HG03095 (cell line): Measurements from ENCODE around the gene ESX1.
"Not testable (repeated sequence)": the region's sequence is repeated elsewhere in the genome, so short reads cannot be mapped to it uniquely, and the experiment has no call there.

Experiments
- ATAC-seq: cut with Tn5 transposase; IDR thresholded peaks from one replicate; pipeline ENCODE4 v1.9.1; 2021; ENCODE audit warnings: moderate library complexity; ENCODE audit not compliant: unreplicated experiment

The ESX1 gene

DNA sequence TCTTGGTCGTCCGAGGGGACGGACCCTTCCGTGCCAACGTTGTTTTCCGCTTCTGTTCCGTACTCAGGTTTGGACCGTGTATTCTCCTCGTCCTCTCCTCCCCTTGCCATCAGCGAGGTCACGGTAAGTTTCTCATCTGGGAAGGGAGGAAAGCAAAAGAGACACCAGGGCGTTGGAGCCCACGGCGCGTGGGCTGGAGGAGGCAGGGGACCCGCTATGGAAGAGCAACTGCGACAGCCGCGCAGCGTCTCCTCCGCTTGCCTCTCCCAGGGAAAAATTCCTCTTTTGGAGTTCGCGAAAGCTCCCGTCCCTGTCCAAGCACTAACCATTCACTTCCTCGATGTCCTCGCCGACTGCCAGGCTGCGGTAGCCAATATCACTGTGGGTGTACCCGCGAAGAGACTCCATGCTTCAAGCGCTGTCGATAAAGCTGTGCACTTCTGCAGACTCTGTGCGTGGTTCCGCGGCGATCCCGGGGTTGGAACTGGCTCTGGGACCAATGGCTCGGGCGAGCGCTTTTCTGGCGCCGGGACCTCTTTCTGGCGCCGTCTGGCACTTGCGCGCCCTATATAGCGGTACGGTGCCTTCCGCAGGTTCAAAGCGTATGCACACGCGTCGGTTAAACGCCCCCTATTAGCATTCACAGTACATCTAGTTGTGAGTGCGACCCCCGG, at the start of gene ESX1:
Gene ESX1, minus strand, starts transcription at position 492 of the 674 bp plus-strand sequence. Its CDS starts 84 bp downstream, at position 408.
- no peak for ATAC-seq

DNA sequence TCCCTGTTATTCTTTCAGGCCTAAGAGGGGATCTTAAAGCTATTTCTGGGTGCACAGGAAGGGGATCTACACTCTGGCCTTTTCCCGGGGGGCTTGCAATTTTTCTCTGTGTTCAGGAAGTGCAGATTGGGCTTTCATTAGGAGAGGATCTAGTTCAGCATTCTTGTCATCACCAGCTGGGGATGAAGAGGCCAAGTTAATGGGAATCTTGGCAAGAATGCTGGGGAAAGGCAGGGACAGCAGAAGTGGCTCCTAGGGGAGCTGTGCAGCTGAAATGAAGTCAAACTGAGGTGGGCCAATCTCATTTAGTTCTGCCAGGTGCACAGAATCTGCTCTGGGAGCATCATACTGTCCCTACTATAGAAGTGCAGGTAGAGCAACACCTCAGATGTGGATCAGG, 40.9 kb upstream of the ESX1 start:
- no peak for ATAC-seq

DNA sequence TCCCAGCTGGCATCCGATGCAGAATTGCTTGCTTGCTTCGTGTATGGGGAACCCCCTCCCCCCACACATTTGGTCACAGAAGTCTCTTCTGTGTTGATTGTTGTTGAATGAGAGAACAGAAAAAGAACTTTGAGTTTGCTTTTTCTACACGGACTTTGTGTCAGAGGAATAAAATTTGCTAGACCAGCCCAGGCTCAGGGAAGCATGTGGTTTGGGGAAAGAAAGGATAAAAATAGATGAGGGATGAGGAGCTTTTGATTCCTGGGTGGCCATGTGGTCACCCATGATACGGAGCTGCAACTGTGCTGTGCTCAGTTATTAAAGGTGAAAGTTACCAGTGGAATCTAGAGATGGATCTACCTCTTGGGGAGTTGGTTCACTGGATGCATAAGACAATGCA, 34.2 kb upstream of the ESX1 start:
- ATAC-seq: no peak

- no peak for ATAC-seq
Observed at GRCh38 chrX:104288269-104288668, 33.5 kb upstream of the ESX1 start.

- ATAC-seq: no peak
Observed at GRCh38 chrX:104285201-104285600, 30.5 kb upstream of the ESX1 start.

DNA sequence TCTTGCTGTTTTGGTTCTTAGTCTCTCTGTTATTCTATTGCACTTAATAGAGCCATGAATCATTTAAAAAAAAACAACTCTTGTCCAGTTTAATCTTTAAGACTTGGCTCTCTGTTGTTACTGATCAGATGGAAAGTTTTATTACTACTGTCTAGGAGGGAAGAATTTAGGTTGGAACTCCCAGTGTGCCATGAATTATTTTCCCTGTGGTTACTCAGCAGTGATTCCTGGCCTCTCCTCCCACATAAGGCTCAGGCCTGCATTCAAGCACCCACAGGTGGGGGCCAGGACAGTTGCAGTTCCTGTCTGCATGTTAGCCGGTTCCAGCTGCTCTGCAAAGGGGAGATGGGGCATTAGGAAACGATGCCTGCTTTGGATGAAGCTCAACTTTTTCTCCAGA, 29.8 kb upstream of the ESX1 start:
- ATAC-seq: no peak

DNA sequence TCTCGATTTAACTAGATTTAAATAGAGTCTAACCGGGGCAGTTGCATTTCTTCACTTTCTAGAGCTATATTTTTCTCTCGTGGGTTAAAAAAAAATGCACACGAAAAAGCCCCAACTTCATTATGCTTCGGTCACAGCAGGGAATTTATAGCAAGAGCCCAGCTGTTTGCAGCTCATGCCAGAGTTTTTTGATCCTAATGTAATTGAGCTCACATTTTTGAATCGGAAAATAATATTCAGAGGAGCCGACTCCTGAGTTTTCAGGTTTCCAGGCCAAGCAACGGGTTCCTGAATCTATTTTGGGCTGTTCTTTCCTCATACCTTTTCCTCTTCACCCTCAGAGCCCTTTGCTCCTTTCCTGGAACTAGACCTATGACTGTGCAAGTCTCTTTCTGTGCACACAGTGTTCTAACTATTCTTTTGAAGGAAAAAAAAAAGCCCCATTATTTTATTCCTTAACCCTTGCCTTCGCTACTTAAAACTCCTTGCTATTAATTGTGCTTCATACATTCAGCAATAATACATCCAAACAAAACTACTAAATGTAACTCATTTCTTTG, 27.5 kb upstream of the ESX1 start:
- ATAC-seq: no peak

DNA sequence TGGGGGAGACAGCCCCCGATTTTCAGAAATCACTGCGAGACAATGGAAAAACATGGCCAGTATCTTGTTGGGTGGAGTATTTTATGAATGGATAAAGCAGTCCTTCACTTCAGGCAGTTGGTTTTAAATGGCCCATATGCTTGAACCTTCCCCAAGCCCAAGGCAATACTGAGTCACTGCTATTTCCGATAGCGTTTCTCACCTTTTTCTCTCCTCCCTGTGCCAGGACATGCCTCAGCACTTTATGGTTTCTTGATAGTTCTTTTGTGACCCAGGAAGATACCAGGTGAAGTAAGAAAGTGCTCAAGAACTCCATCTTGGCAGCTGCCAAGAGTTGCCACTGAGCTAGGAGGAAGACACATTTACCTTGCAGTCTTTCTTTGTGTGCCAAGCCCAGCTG, 26.8 kb upstream of the ESX1 start:
- no peak for ATAC-seq

- no peak for ATAC-seq
Observed at GRCh38 chrX:104280609-104281008, 25.9 kb upstream of the ESX1 start.

DNA sequence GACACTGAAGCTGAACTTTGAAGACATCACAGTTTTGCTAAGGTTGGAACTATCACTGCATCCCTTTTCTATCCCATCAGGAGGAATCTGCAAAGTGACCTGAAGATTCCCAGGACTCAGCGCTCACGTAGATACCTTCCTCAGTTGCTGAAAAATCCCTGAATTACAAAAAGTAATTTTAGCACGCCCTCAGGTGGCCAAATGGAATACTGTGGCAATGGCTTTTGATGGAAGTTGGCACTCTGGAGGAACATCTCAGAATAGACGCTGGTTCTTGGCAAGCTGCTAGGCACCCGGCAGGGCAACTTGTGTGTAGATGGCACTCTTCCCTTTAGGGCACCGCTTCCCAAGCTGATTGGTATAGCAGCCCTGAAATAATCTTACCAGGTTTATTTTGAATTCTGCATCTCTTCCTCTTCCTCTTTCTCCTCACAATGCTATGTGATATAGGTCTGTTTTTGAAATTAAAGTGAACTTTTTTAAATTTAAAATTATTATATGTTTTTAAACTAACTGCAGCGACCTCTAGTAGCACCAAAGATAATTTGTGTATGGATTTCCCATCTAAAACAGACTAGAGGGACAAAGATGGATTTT, 16.3 kb upstream of the ESX1 start:
- no peak for ATAC-seq

- ATAC-seq: no peak
Observed at GRCh38 chrX:104270212-104270611, 15.5 kb upstream of the ESX1 start.

DNA sequence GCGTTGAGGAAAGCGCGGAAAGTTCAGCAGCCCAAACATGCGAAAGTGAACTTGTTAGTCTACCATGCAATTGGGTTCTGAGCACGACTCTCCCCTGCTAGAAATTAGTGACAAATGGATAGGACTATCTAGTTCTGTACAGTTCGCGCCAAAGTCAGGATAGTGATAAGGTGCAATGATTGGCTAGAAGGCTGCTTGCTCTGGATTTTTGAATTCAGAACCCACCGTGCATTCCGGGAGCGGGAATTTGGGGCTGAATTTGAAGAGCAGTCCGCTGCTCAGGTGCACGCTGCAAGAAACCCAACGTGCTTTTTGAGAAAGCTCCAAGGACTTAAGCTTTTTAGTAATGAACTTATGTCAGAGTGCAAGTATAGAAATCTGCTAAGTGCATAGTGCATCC, 732 bp upstream of the ESX1 start:
- no peak for ATAC-seq

DNA sequence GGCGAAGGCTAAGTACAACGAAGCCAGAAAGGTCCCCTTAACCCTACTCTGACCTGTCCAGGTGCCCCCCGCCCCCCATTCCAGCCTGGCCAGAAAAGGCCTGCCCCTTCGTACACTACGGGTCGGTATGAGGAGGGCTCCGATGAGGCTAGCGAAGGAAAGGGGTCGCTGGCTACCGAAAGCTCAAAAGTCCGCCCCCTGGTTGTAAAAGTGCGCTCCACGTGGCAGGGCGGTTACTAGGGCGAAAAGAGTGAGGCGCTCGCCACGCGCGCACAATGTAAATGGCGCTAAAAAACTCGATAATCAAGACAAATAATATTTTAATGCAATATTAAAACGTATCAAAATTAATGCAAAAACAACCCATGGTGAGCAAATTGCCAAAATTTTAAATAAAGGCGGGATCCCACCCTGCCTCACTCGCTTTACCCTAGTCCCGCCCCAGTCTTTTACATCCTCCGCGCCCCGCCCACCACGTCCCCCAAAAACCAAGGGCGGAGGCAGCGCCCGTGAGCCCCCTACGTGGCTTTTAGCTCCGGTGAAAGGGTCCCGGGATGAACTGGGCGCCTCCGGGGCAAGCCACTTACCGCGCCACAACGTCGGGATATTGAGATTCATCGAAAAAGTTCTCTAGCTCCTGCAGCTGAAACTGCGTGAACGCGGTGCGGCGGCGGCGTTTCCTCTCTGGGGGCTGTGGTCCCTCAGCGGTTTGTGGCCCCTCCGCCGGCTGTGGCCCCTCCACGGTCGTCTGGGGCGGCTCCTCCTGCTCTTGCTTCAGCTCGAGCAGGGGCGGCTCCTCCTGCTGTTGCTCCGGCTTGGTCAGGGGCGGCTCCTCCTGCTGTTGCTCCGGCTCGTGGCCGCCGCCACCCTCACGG, 929 bp downstream of the ESX1 start:
- no peak for ATAC-seq

GRCh38 chrX:104250470-104250869, 4.3 kb downstream of the ESX1 start:
- ATAC-seq: no peak

DNA sequence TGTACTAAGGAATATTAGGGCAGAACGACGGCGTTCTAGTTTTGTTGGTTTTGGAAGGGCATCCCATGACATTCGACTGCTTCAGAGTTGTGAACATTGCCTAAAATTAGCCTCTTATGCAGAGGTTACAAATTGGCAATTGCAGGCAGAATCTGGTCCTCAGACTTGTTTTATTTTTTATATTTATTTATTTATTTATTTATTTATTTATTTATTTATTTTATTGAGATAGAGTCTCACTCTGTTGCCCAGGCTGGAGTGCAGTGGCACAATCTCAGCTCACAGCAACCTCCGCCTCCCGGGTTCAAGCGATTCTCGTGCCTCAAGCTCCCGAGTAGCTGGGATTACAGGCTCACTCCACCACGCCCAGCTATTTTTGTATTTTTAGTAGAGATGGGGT, 24.7 kb downstream of the ESX1 start:
- not testable (repeated sequence) for ATAC-seq

GRCh38 chrX:104211187-104211586, 43.5 kb downstream of the ESX1 start:
- no peak for ATAC-seq

- no peak for ATAC-seq
Observed at GRCh38 chrX:104205548-104205947, 49.2 kb downstream of the ESX1 start.
